Stimulated activated CD8-positive, alpha-beta memory T cell treated with anti-CD3 and anti-CD28 coated beads, Interleukin-7, amount 100 ng/mL, for 1 hour (primary cell): ENCODE results near the gene RDX.

Experiments
- DNase-seq, 2 donors: peaks; one replicate each; pipeline ENCODE4 v3.0.0-alpha.2; 2020; ENCODE audit warnings: low read depth in 2 of 2

Gene RDX

DNA sequence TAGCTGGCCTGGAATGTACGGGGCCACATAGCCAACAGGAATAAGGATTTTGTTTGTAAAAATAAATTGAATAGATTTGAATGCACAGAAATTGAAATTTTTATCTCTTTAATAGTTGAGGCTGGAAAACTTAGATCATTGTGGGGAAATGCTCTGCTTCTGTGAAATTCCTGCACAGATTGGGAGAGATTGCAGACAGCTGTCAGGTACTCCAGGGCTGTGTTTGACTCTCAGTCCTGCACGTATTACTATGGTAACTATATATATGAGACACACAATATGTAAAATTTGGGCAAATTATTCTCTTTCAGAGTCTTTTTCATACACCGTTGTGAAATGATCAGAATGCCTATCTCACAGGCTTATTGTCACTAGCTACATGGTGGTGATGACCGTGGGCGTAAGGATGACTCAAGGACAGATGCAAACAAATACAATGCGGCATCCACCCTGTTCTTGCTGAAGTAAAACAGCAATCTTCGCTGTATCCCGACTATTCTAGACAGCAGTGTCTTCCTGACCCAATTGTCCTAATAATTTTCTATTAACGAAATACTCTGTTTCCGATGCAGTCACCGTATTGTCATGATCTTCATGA, 123.8 kb downstream of the RDX start:
- DNase-seq, result no peak

DNA sequence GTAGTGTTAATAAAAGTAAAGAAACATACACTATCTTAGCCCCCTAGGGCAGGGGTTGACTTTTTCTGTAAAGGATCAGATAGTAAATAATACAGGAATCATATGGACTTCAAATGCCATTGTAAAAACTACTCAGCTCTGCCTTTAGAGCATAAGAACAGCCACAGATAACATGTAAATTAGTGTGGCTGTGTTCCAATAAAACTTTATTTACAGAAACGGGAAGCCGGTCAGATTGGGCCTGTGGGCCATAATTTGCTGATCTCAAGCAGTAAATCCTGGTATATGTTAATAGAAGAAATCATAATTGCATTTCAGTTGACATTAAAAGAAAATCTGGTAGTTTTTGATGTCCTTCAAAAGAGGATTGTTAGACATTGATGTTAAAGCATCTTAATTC, 126.7 kb downstream of the RDX start:
- no peak for DNase-seq

DNA sequence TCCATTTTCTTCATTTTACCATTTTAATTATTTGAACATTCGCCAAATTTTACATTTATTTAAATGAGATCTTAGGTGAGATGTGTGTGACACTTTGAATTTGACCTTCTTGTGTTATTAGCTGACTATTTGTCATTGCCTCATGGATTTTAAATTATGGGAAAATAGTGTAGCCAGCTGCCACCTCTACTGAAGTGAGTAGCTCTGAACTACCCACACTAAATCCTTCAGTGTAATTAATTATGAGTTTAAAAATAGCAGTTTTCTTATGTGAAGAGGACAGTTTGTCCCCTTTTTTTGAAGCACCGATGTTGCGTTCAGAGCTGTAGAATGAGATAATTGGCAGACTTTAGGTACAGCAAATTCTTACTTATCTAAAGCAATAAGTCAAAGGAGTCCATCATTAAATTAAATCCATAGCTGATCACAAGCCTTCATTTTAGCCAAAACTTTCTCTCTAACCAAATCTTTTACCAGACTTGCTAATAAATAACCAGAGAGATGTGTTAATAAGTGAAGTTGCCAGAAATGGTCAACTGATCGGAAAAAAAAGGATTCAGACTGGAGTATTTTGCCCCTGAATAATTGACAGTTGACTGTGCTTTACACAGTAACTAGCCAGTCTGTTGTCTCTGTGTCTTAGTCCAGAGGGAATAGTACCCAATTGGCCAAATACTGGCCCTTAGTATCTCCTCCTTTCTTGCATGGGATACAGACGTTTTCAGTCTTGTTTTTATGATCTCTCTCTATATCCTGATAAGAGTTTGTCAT, 128.2 kb downstream of the RDX start:
- DNase-seq, result no peak

DNA sequence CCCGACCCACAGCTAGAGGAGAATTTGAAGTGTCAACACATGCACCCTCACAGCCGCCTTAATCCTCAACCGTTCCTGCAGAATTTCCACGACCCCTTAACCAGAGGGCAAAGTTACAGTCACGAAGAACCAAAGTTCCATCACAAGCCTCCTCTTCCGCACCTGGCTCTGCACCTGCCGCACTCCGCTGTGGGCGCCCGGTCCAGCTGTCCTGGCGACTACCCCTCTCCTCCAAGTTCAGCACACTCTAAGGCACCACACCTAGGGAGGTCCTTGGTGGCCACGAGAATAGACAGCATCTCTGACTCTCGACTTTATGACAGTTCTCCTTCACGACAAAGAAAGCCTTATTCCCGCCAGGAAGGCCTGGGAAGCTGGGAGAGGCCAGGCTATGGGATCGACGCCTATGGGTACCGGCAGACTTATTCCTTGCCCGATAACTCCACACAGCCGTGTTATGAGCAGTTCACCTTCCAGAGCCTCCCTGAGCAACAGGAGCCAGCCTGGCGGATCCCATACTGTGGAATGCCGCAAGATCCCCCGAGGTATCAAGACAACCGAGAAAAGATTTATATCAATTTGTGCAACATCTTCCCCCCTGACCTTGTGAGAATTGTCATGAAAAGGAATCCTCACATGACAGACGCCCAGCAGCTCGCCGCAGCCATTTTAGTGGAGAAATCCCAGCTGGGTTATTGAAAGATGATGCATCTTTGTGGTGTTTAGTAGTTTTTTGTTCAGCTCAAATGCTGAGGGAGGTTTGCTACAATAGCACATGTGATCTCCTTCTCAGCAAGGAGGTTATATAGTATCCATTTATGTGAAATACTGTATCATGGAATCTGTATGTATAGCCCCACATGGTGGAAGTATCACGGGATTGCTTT, 131.1 kb downstream of the RDX start:
- no peak for DNase-seq

DNA sequence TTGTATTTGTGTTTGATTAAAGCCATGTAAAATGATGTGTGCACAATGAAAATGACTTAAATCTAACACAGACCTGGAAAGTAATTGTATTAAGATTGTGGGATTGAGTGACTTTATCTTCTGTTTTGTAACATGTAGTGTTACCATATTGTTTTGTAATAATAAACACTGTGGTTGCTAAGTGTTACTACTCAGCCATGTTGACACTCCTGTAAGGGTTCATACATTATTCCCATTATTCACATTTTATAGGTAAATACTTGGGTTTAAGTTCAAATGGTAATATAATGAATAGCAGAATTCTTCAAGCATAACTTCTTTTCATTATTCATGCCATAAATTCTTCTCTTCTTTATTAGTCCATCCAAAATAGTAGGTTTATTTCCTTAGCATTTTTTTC, 134.2 kb downstream of the RDX start:
- no peak for DNase-seq

DNA sequence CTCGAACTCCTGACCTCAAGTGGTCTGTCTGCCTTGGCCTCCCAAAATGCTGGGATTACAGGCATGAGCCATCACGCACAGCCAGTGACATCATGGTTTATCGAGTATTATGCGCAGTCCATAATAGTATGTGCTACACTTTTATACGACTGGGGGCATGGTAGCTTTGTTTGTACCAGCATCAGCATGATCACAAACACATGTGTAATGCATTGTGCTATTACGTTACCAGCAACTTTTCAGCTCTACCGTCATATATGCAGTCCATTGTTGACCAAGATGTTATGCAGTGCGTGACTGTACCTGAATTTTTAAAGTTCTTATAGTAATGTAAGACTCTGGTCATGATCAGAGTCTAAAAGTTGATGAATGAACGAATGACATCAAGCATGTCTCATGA, 135.4 kb downstream of the RDX start:
- no peak for DNase-seq

DNA sequence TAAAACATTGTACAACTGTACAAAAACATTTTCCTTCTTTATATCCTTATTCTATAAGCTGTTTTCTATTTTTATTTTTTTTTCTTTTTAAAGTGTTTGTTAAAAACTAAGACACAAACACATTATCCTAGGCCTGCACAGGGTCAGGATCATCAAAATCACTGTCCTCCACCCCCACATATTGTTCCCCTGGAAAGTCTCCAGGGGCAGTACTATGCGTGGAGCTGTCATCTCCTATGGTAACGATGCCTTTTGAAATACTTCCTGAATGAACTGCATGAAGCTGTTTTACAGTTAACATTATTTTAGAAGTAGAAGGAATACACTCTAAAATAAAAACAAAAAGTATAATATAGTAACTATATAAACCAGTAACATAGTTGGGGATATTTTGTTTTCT, 136.0 kb downstream of the RDX start:
- DNase-seq, result no peak

DNA sequence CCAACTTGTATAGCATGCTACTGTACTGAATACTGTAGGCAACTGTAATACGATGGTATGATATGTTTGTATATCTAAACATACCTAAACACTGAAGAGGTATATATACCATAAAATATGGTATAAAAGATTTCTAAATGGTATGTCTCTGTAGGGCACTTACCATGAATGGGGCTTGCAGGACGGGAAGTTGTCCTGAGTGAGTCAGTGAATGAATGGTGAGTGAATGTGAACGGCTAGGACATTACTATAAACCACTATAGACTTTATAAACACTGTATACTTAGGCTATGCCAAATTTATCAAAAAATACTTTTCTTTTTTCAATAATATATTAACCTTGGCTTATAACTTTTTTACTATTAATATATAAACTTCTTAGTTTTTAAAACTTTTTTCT, 136.4 kb downstream of the RDX start:
- no peak for DNase-seq

DNA sequence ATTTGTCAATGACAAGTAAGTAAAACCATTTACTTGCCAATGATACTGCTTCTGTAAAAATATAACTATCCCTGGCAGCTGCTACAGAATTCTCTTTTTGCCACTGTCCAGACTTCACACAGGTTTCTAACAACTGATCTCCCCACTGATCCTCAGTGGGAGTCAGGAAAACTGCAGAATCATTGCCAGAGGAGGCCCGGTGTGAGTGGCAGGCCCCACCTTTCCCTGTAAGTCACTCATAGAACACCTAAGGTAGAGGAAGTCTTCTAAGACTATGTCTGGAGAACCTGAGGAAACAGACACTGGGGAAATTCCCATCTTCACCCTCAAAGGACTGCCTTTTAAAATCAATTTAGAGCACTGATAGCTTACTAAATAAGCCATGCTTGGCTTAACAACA, 136.9 kb downstream of the RDX start:
- DNase-seq, result no peak

DNA sequence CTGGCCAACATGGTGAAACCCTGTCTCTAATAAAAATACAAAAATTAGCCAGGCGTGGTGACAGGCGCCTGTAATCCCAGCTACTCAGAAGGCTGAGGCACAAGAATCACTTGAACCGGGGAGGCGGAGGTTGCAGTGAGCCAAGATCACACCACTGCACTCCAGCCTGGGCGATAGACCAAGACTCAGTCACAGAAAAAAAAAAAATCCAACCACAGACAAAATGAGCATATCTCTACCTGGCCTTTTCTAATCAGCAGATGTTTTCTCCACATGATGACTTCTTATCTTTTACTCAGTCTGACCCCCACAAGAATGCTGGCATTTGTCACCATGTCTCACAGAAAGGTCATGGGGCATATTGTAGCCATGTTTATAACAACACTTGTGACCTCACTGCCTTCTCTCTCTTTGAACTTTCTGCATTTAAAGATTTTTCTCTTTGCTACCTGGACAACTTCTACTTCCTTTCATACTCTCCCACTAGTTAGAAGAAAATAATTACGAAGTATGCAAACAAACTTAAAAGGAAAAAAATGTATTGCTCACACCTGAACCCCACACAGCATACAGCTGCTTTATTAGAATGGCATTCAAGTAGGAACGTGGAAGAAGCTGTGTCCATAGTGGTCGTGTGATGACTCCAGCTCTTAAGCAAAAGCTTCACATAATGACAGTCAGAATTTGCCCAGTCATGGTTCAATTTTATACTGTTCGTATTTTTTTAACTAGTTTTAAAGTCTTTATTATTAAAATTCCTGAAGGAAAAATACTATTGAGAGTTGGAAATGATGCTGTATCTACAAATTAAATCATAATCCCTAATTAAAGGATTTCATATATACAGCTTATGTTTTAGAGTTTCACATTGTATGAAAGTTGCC, 137.9 kb downstream of the RDX start:
- no peak for DNase-seq

DNA sequence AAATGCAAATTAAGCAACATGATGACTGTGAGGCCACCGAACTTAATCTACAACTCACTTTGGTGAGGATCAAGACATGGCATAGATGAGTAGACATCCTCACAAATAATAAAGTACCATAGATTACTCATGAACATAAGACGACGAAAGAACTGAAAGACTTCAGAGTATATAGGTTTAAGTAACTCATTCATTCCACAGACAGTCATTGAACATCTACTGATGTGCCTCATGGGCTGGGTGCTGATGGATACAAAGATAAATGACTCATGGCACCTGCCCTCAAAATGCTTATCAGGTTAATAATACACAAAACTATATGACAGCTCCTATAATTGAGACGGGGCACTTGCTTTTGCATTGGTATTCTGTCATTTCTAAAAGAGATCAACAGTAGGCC, 139.9 kb downstream of the RDX start:
- no peak for DNase-seq

DNA sequence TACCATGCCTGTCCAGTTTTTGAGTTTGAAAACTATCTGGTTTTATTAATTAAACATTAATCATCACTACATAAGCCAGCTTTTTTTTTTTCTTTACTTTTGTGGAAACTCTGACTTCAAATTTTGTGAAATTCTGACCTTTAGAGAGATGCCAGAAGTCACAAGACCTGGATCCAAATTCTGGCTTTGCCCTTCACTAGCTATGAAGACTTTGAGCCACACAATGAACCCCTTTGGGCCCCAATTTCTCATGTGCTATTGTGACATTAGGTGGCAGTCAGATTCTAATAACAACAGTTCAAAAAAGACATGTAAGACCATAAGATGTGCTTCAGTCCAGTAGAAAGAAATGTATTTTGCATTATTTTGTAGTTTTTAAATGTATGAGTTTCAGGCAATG, 142.9 kb downstream of the RDX start:
- DNase-seq, result no peak

DNA sequence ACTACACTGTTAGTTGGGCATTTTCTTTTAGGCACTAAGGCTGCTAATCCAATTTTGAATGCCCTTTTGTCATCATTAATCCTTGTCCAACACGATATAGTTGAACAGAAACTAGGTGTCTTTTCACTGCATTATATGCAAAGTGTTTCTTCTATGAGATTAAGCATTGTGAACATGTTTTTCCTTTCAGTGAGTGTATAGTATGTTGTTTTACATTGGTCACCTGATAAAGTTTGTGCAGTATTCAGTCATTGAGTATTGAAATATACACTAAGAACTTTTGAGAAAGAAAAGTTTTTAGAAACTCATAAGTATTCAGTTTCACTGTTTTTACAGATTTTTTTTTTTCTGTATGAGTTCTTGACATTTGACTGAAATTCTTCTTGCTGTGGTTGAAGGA, 144.2 kb downstream of the RDX start:
- no peak for DNase-seq

DNA sequence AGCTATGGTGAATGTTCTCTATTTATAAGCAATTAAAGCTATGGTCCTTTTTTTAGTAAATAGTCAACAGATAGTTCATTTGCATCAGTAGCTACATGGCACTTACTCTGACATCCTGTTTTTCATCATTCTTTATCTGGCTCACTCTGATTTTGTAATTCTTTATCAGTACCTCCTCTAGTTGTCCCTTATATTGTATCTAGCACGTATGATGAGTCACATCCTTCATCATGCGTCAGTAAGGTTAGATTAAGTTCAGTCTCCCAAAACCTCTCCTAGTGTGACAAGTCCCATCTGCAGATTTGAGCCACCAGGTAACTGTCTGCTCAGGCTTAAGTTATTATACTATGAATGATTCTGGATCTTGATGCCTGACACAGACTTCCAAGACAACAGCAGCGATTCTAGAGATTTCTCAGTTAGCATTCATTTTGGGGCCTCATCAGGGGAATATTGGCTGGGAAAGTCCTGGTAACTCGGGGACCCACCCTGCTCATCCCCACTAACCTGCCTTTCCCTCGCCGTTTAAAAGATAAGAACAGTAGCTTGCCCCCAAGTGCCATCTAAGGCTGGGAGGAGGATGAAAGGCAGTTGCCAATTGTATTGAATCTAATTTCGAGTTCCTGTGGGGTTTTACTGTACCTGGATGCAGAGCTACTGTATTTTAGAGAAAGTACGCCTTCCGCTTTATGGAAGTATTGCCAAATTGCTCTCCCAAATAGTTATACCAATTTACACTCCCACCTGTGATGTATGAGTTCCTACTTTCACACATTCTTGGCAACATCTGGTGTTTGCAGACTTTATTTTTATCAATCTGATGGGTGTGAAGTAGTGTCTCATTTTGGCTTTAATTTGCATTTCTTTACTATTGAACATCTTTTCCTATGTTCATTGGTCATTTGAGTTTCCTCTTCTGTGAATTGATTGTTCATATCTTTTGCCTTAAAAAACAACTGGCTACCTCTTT, 147.4 kb downstream of the RDX start:
- no peak for DNase-seq

DNA sequence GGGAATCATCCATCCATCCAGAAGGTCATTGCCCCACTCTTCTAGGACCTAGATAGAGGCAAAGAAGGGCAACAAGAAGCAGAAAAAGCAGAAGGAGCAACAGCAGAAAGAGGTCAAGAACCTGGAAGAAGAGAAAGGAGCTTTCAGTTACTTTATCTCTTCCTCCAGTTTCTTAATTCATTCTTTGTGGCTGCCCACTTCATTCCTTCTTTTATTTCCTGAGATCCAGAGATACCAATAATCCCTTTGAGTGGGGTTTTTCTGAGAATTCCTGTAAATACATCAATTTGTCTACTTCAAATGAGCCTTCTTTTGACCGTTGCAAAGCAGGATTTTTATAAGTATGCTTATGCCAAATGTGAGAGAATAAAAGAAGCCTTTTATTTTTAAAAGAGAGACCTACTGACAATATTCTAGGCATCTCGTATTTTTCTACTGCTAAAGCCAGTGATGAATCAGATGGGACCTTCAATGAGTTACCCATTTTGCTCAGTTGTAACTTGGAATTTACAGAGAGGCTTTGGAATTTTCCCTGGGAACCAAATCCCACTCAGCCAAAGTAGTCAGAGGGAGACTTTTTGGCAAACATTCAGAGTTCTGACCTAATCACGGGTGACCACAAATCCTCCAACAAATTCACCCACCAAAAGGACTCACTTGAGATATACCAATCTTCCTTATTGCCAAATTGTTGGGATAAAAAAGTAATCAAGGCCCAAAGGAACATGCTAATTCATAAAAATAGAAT, 148.3 kb downstream of the RDX start:
- DNase-seq, result no peak

DNA sequence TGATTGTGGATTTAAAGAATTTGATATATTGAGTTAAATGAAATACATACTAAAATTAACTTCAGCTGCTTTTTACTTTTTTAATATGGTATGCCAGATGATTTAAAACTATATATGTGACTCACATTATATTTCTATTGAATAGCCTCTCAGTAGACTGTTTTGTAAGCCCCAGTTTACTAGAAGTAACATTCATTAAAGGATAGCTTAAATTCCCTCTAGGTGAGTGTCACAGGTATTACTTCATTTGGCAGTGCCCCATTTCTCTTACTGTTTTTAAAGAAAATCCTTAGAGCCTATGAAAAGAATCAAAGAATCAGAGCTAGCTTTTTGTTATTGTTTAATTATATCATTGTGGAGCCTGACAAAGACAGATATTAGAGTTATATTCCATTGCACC, 154.6 kb downstream of the RDX start:
- no peak for DNase-seq

DNA sequence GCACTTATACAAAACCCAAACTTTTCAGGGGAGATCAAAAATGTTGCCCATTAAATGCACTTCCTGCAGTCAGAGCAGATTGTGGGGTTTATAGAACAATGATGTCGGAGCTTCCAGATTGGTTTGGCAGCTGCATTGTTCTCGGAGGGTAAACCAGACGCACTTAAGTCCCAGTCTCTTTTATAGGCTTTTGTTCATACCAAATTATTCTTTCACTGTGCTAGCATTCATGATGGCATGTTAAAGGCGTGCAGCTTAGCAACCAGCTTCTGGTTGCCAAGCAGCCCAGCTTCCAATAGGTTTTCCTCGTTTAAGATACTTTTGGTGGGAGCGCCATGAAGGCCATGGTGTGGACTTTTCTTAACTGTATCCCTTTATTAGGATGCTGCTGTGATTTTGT, 162.3 kb downstream of the RDX start:
- DNase-seq, result no peak

DNA sequence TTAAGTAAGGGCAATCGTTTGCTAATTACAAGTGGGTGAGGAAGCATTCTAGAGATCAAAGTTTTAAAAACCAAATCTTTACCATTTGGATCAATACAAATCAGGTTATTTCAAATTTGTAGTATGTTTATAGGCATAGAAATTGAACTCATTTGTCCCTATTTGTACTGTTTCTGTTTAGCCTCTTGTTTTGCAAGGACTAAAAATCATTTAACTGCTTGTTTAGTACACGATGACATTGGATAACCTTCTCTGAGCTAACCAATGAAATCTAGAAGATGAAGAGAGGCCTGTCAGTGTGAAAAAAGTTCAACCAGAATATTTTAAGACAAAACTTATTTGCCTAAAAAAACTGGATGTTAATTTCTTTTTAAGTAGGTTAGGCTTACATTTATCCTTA, 163.3 kb downstream of the RDX start:
- no peak for DNase-seq

DNA sequence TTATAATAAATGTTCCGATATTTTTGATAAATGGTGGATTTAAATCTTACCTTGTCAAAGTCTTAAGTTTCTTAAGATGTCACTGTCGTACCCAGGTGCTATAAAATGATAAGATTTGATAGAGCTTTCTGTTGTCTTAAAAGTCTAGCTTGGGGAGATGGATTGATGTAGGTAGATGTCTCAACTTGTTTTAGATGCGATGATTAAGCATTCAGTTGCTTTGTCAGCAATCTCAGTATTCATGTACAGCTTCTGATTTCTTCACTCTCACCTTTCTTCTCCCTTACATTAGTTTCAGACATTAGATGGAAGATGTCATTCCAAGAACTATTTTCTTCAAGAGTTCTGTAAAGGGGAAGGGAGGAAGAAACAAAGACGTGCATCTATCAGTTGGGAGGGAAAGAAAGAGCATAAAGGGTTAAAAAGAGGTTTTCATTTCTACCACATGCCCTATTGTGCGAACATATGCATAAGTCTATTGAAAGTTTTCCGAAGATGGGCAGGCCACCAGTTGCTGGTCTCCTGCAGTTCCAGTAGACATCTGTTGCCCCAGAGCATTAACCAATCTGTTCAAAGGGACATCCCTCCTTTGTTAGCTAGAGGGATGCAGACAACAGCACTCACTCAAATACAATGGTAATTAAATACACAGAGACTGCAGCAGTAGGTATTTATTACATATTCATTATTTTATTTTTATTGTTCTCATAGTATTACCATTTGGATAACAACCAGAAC, 164.9 kb downstream of the RDX start:
- no peak for DNase-seq
